HCT116 (cell line): ENCODE data around the gene TUT4. TPM values are rescaled to one million over a fixed set of nuclear protein-coding genes. Genes with fewer than 3 reads are reported as not detected.

Experiments used
- ATAC-seq: fragments of 200-7000 bp; cut with Tn5 transposase; 2 replicates; pipeline ENCODE4 v1.9.1; 2020; ENCODE audit warnings: mild to moderate bottlenecking, moderate library complexity
- BruUV-seq: library from RNA; stranded (reverse); fragments of 400-500 nt; replicated peaks from 2 replicates; lab custom pipeline; 2021; lab: Mats Ljungman, UMichigan
- CTCF ChIA-PET: fragments of 300-600 bp; sonication (Branson Sonifier 250); formaldehyde crosslinking; loops from one replicate; lab custom pipeline; 2021; ENCODE audit warnings: antibody characterized with exemption; lab: Charles Lee
- POLR2A ChIA-PET: fragments of 300-600, 350-600 bp; sonication (Branson Sonifier 250); formaldehyde crosslinking; loops from one replicate; lab custom pipeline; 2021; ENCODE audit warnings: antibody characterized with exemption; lab: Charles Lee
- RAD21 ChIA-PET, 2 experiments: fragments of 300-600 bp; sonication (Branson Sonifier 250); formaldehyde crosslinking; loops; one replicate each; lab custom pipeline; 2023; ENCODE audit warnings: low total read pairs in 2 of 2; ENCODE audit not compliant: uncharacterized antibody in 2 of 2, unreplicated experiment in 2 of 2, low non-redundant PET in 1 of 2; lab: Charles Lee
- DNase-seq: peaks from one replicate; pipeline ENCODE4 v3.0.0-alpha.2; 2010; ENCODE audit warnings: low read depth, low spot score
- H2AFZ ChIP-seq: fragments of 200-600 bp; shearing (Covaris generic), sonication (generic); 2 replicates; pipeline ENCODE4 v1.6.1; 2017; ENCODE audit warnings: low read depth, mixed run types, mixed read lengths, antibody characterized with exemption, low read length; ENCODE audit not compliant: poor library complexity, severe bottlenecking
- H3K27ac ChIP-seq: 2 replicates; pipeline ENCODE4 v1.5.1; 2012; ENCODE audit warnings: low read depth, low read length
- H3K27me3 ChIP-seq: fragments of 200-600 bp; sonication (generic); 2 replicates; pipeline ENCODE4 v1.6.1; 2016; ENCODE audit warnings: mixed run types, low read length, mixed read lengths; ENCODE audit not compliant: insufficient read depth
- H3K36me3 ChIP-seq, 2 experiments: fragments of 200-500 bp in 1 of 2; fragments of 200-600 bp in 1 of 2; sonication (Bioruptor generic) in 1 of 2; sonication (generic) in 1 of 2; 2 replicates each; pipeline versions ENCODE4 v1.5.1 to v1.6.1; 2014 to 2016; ENCODE audit warnings: low read length in 2 of 2, inconsistent platforms in 1 of 2, mixed read lengths in 1 of 2, mixed run types in 1 of 2; ENCODE audit not compliant: insufficient read depth in 2 of 2, control insufficient read depth in 1 of 2
- H3K4me1 ChIP-seq, 2 experiments: fragments of 200-600 bp in 1 of 2; sonication (generic) in 1 of 2; 2 replicates each; pipeline versions ENCODE4 v1.5.1 to v1.6.1; 2012 to 2017; ENCODE audit warnings: low read length in 2 of 2, inconsistent platforms in 1 of 2, mild to moderate bottlenecking in 1 of 2, mixed read lengths in 1 of 2, mixed run types in 1 of 2, moderate library complexity in 1 of 2; ENCODE audit not compliant: insufficient read depth in 2 of 2, control insufficient read depth in 1 of 2
- H3K4me2 ChIP-seq: fragments of 200-600 bp; sonication (generic); 2 replicates; pipeline ENCODE4 v1.6.1; 2017; ENCODE audit warnings: mixed run types, low read length, mixed read lengths
- H3K4me3 ChIP-seq, 2 experiments: fragments of 200-600 bp in 1 of 2; sonication (generic) in 1 of 2; replicated peaks in 1 of 2; 2 replicates each; pipeline ENCODE4 v1.5.1; 2011 to 2016; ENCODE audit warnings: low read length in 2 of 2, control low read depth in 1 of 2, low read depth in 1 of 2, mild to moderate bottlenecking in 1 of 2, mixed read lengths in 1 of 2, mixed run types in 1 of 2
- H3K79me2 ChIP-seq: fragments of 200-600 bp; sonication (generic); 2 replicates; pipeline ENCODE4 v1.6.1; 2017; ENCODE audit warnings: mild to moderate bottlenecking, mixed run types, low read length, moderate library complexity, mixed read lengths; ENCODE audit not compliant: insufficient read depth
- H3K9ac ChIP-seq: fragments of 200-600 bp; sonication (generic); 2 replicates; pipeline ENCODE4 v1.6.1; 2016; ENCODE audit warnings: low read length, mixed read lengths
- H3K9me2 ChIP-seq: fragments of 200-600 bp; sonication (generic), shearing (Covaris generic); 2 replicates; pipeline ENCODE4 v1.6.1; 2017; ENCODE audit warnings: mixed run types, mild to moderate bottlenecking, moderate library complexity; ENCODE audit not compliant: insufficient read depth
- H3K9me3 ChIP-seq, 2 experiments: fragments of 200-500 bp in 1 of 2; fragments of 200-600 bp in 1 of 2; sonication (Bioruptor generic) in 1 of 2; sonication (generic) in 1 of 2; 2 replicates each; pipeline ENCODE4 v1.6.1; 2014 to 2017; ENCODE audit warnings: low read length in 2 of 2, mixed read lengths in 2 of 2, inconsistent platforms in 1 of 2, low read depth in 1 of 2, mild to moderate bottlenecking in 1 of 2, mixed run types in 1 of 2, moderate library complexity in 1 of 2; ENCODE audit not compliant: control insufficient read depth in 1 of 2, insufficient read depth in 1 of 2
- H4K20me1 ChIP-seq: fragments of 200-600 bp; sonication (generic), shearing (Covaris generic); 2 replicates; pipeline ENCODE4 v1.6.1; 2017; ENCODE audit warnings: mixed run types, mild to moderate bottlenecking, moderate library complexity; ENCODE audit not compliant: insufficient read depth
- CEBPB ChIP-seq: IDR thresholded peaks from 2 replicates; pipeline ENCODE4 v1.6.1; 2012; ENCODE audit warnings: low read depth
- EZH2 ChIP-seq: fragments of 200-600 bp; sonication (generic); IDR thresholded peaks from 2 replicates; pipeline ENCODE4 v1.6.1; 2017; ENCODE audit warnings: antibody characterized with exemption, mixed run types
- EZH2phosphoT487 ChIP-seq: fragments of 200-600 bp; IDR thresholded peaks from 2 replicates; pipeline ENCODE4 v1.6.1; 2018; ENCODE audit warnings: antibody characterized with exemption, borderline replicate concordance
- JUND ChIP-seq: IDR thresholded peaks from 2 replicates; pipeline ENCODE4 v1.6.1; 2012
- POLR2A ChIP-seq: IDR thresholded peaks from 2 replicates; pipeline ENCODE4 v1.7.0; 2011; ENCODE audit warnings: borderline replicate concordance; ENCODE audit not compliant: insufficient read depth, insufficient read length; ENCODE audit errors: extremely low read depth
- RAD21 ChIP-seq: IDR thresholded peaks from 2 replicates; pipeline ENCODE4 v1.6.1; 2012; ENCODE audit warnings: low read depth, mild to moderate bottlenecking
- SIN3A ChIP-seq: IDR thresholded peaks from 2 replicates; pipeline ENCODE4 v1.6.1; 2012; ENCODE audit warnings: low read depth
- YY1 ChIP-seq: IDR thresholded peaks from 2 replicates; pipeline ENCODE4 v1.6.1; 2011; ENCODE audit warnings: low read length, low read depth, moderate library complexity, mild to moderate bottlenecking; ENCODE audit not compliant: insufficient replicate concordance; ENCODE audit errors: extremely low read depth
- ZFX ChIP-seq: fragments of 450-650 bp; IDR thresholded peaks from 2 replicates; pipeline ENCODE4 v1.6.1; 2017
- ZNF274 ChIP-seq: fragments of 200-500 bp; sonication (Bioruptor generic); IDR thresholded peaks from 2 replicates; pipeline ENCODE4 v1.6.1; 2014; ENCODE audit warnings: mild to moderate bottlenecking, low read depth, low read length, inconsistent platforms
- intact Hi-C: fragments of 100-400 bp; cut with micrococcal nuclease; formaldehyde crosslinking; loops from 2 replicates; pipeline ENCODE4 v1.10.0; 2022
- total RNA-seq: library from RNA; stranded (reverse); gene quantifications from one replicate; pipeline ENCODE4 v1.2.1, GENCODE V29; 2021; ENCODE audit not compliant: unreplicated experiment
- TF ChIP-seq, protein P1 (sequence below): IDR thresholded peaks from 2 replicates; pipeline ENCODE4 v1.6.1; 2012
- TF ChIP-seq, protein P2 (sequence below): IDR thresholded peaks from 2 replicates; pipeline ENCODE4 v1.6.1; 2011; ENCODE audit warnings: mild to moderate bottlenecking, low read length, moderate library complexity; ENCODE audit not compliant: insufficient replicate concordance; ENCODE audit errors: extremely low read depth
- TF ChIP-seq, protein P3 (sequence below), 3 experiments: fragments of 200-600 bp in 1 of 3; sonication (generic) in 1 of 3; IDR thresholded peaks in 2 of 3; conservative IDR thresholded peaks in 1 of 3; 2 replicates each; pipeline ENCODE4 v1.5.1; 2012 to 2017; ENCODE audit warnings: low read depth in 2 of 3, low read length in 2 of 3, antibody characterized with exemption in 1 of 3, borderline replicate concordance in 1 of 3, control low read depth in 1 of 3, mild to moderate bottlenecking in 1 of 3, mixed read lengths in 1 of 3, mixed run types in 1 of 3, moderate library complexity in 1 of 3; ENCODE audit not compliant: insufficient read depth in 1 of 3

Gene TUT4
- total RNA-seq, 1 experiment from 2014 or later, result 50.0 TPM

DNA sequence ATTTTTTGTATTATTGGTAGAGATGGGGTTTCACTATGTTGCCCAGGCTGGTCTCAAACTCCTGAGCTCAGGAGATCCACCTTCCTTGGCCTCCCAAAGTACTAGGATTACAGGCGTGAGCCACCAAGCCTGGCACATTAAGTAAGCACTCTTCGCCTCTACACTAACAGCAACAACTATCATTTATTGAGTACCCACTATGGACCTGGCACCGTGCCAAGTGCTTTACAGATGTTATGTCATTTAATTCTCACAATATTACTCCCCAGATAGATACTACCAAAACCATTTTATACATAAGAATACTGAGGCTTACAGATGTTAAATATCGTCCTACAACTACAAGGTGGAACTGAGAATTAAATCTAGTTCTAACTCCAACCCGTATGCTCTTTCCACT is 50.1 kb downstream of the TUT4 start:
- DNase-seq, result no peak
- H3K27ac ChIP-seq, result no peak overlapping the region
- no peaks in the 10 kb centered on the region for H3K9me2 ChIP-seq
- ChIA-PET POLR2A (no interaction called here), RAD21 (no interaction called here), CTCF (no interaction called here)
- no peak overlapping the region for H3K4me2 ChIP-seq
- no peaks in the 10 kb centered on the region for H3K27me3 ChIP-seq
- no peaks in the 10 kb centered on the region for H4K20me1 ChIP-seq
- no peak overlapping the region for H2AFZ ChIP-seq
- H3K4me1 ChIP-seq, result no peaks in the 10 kb centered on the region
- H3K9ac ChIP-seq, result no peak overlapping the region
- intact Hi-C loops, result no loop called here
- no peaks in the 10 kb centered on the region for H3K36me3 ChIP-seq
- no peak overlapping the region for H3K4me3 ChIP-seq
- ATAC-seq, result no peak
- BruUV-seq, result no TSS peak
- H3K79me2 ChIP-seq, result 0 out of 2 replicates have a peak, but pooled peaks cover 4% of the 10 kb centered on the region
- H3K9me3 ChIP-seq, result no peaks in the 10 kb centered on the region
- no peak for TF ChIP-seq CEBPB
- TF ChIP-seq, protein P1, sequence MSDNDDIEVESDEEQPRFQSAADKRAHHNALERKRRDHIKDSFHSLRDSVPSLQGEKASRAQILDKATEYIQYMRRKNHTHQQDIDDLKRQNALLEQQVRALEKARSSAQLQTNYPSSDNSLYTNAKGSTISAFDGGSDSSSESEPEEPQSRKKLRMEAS, result no peak
- no peak for TF ChIP-seq EZH2phosphoT487
- TF ChIP-seq ZNF274, result no peak
- TF ChIP-seq SIN3A, result no peak
- no peak for TF ChIP-seq POLR2A
- no peak for TF ChIP-seq JUND
- TF ChIP-seq ZFX, result no peak
- TF ChIP-seq, protein P2, sequence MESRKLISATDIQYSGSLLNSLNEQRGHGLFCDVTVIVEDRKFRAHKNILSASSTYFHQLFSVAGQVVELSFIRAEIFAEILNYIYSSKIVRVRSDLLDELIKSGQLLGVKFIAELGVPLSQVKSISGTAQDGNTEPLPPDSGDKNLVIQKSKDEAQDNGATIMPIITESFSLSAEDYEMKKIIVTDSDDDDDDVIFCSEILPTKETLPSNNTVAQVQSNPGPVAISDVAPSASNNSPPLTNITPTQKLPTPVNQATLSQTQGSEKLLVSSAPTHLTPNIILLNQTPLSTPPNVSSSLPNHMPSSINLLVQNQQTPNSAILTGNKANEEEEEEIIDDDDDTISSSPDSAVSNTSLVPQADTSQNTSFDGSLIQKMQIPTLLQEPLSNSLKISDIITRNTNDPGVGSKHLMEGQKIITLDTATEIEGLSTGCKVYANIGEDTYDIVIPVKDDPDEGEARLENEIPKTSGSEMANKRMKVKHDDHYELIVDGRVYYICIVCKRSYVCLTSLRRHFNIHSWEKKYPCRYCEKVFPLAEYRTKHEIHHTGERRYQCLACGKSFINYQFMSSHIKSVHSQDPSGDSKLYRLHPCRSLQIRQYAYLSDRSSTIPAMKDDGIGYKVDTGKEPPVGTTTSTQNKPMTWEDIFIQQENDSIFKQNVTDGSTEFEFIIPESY, result no peak
- TF ChIP-seq, protein P3, sequence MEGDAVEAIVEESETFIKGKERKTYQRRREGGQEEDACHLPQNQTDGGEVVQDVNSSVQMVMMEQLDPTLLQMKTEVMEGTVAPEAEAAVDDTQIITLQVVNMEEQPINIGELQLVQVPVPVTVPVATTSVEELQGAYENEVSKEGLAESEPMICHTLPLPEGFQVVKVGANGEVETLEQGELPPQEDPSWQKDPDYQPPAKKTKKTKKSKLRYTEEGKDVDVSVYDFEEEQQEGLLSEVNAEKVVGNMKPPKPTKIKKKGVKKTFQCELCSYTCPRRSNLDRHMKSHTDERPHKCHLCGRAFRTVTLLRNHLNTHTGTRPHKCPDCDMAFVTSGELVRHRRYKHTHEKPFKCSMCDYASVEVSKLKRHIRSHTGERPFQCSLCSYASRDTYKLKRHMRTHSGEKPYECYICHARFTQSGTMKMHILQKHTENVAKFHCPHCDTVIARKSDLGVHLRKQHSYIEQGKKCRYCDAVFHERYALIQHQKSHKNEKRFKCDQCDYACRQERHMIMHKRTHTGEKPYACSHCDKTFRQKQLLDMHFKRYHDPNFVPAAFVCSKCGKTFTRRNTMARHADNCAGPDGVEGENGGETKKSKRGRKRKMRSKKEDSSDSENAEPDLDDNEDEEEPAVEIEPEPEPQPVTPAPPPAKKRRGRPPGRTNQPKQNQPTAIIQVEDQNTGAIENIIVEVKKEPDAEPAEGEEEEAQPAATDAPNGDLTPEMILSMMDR (IDR thresholded peaks at IDR 0.05 in 2 of 3, conservative IDR thresholded peaks at IDR 0.05 in 1 of 3; ENCODE audit: borderline replicate concordance in 1 of 3, insufficient read depth in 1 of 3, low read depth in 2 of 3, low read length in 2 of 3), result no peak
- no peak for TF ChIP-seq YY1
- TF ChIP-seq EZH2, result no peak
- TF ChIP-seq RAD21, result no peak
